ENCODE results near the gene POMT1.
"Not testable (repeated sequence)": the region's sequence is repeated elsewhere in the genome, so short reads cannot be mapped to it uniquely, and the experiment has no call there.

Gene POMT1

DNA sequence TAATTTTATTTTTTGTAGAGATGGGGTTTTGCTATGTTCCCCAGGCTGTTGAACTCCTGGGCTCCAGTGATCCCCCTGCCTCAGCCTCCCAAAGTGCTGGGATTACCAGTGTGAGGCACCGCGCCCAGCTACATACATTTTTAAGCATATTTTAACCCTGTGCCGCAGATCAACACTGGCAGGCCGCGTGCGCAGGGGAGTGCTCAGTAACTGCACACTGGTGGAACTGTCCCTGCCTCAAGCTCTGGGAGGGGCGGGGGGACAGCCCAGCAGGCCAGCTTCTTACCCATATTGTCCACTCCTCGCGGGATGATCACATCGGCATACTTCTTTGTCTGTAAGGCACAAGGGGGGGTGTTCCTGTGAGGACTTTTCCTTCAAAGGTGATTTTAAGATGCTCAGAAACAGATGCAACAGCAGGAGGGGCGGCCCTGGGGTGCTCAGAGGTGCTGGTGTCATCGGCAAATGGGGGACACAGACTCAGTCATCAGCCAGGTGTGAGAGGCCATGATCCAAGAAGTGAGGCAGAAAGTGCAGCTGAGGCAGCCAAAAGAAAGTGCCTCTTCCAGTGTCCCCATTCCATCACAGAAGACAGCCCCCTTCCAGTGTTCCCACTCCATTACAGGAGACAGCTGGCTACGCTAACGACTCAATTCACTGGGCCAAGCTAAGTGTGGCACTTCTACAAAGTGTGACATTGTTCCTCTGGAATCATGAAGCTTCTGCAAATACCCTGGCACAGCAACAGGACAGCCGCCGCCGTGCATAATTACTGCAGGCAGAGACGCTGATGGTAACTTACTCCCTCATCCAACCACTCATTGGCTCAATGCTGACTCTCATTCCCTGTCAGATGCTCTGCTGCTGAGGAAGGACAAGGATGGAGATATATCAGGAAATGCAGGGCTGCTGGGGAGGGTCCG, 23.2 kb downstream of the POMT1 start:
- DNase-seq (ENCODE audit: low read depth): no peak

- no peak for DNase-seq (ENCODE audit: low read depth)
These were observed 25.5 kb downstream of the POMT1 start for GRCh38 chr9:131528186-131528585.

DNA sequence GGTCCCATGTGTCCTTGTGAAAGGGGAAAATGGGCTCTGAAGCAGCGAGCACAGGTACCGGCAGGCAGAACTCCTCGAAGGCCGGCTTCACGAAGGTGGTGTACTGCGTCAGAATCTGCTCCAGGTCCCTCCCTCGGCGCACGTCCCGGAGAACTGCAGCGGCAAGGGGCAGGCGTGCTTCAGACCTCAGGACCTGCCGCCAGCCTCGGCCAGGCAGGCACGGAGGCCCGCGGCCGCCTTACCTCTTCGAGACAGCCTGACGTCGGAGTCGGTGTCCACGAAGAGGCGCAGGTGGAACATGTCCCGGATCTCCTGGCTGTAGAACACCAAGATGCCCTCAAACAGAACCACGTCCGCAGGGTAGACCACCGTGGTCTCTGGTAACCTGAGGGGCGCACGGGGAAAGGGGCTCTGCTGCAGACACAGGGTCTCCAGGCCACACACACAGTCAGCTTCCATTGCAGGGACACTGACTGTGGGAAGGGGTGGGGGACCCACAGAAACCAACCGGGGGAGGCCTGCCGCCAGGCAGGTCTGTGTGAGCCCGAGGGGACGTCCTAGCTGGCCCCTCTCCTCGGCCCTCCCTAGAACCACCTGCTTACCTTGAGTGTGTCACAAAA, 26.3 kb downstream of the POMT1 start:
- no peak for DNase-seq (ENCODE audit: low read depth)

- DNase-seq (ENCODE audit: low read depth): no peak
These were observed 27.2 kb downstream of the POMT1 start for GRCh38 chr9:131529597-131530545.

DNA sequence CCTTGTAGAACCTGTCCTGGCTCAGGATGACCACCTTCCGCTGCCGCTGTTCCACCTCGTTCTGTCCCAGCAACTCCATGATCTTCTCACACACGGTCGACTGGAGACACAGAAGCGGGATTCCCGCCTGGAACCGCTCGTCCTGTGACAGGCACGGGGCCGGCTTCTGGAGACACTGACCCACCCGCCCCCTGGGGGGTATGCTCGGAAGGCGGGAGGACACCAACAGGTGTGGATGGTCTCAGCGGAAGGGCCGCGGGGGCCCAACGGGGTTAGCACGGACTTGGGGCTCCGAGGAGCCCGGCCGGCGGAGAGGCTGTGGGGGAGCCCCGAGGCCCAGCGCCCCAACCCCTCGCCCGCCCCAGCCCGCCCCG, 27.8 kb downstream of the POMT1 start:
- DNase-seq (ENCODE audit: low read depth): no peak

DNA sequence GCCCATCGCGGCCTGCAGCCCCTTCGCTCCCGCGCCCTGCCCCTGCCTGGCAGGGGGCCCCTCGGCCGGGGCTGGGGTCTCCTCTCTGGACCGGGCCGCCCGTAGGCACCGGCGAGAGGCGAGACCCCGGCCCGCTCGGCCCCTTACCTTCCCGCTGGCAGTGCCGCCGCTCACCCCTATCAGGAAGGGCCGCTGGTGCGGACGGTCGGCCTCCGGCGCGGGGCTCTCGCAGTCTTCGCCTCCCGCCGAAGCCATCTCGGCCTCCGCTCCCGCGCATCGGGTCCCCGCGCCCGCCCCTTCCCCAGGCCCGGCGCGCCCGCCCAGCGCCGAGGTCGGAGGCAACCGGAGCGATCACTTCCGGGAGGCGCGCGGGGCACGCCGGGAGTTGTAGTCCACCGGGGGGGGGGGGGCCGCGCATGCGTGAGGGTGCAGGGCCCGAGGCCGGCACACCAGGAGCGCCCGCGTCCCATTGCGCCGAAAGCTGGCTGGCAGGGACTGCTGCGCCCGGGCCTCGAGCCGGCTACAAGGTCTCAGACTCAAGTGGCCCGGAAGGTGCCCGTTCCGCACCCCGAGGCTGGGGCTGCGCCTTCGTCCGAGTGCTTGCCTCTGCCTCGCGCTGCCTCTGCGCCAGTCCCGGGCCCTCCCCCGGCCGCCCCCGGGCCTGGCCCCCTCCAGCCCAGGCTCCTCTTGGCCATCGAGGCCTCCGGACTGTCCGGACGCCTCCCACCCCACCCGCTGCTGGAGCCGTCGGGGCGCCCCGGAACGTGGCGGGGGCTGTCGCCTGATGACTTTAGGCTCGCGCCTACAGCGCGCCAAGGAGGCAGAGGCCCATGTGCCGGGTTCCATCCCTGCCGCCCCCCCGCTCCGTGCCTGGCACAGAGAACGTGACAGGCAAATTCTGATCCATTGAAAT, 28.5 kb downstream of the POMT1 start, which contains the start of gene UCK1:
TSS of gene UCK1 (minus strand) at position 344 of the 913 bp plus-strand sequence. CDS start at position 255, 89 bp downstream.
- peak; percentile 69 for DNase-seq (ENCODE audit: low read depth)

DNA sequence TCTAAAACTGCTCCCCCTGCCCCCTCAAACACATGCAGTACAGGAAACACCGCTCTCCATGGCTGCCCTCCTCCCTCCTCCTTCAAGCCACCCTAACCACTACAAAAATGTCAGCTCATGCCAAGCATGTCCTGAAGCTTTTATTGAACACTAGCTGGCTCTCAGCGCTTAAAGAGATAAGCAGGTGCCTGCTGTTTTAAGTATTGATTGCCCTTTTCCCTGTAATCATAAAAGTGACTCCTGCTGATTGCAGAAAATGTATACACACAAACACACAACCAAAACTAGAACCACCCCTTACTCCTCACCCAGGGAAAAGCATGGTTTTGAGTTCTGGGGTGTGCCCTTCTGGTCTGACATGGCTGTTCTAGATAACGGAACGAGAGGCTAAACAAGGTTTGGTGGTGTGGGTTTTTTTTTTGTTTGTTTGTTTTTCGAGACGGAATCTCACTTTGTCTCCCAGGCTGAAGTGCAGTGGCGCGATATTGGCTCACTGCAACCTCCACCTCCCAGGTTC, 32.1 kb downstream of the POMT1 start:
- DNase-seq (ENCODE audit: low read depth): no peak

DNA sequence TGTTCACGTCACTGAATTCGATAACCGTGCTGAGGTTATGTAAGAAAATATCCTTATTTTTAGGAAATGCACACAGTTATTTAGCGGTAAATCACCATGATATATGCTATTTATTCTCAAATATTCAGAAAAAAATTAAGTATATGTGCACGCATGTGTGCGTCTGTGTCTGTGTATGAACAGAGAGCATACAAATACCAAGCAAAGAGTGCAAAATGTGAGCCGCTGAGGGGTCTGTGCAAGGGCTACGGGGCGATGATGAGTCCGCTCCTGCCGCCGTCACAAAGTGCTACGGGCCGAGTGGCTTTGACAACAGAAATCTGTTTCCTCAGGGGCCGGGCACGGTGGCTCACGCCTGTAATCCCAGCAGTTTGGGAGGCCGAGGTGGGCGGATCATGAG, 35.2 kb downstream of the POMT1 start:
- no peak for DNase-seq (ENCODE audit: low read depth)

- no peak for DNase-seq (ENCODE audit: low read depth)
These were observed 36.7 kb downstream of the POMT1 start for GRCh38 chr9:131539223-131539923.

DNA sequence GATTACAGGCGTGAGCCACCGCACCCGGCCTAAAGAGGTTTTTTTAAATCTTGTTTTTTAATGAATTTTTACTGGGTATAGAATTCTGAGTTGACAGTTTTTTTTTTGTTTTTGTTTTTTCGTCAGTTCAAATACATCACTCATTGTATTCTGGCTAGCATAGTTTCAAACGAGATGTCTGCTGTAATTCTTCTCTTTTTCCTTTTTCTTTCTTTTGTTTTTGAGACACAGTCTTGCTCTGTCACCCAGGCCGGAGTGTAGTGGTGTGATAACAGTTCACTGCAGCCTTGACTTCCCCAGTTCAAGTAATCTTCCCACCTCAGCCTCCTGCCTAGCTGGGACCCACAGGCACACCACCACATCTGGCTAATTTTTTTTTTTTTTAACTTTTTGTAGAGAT, 40.4 kb downstream of the POMT1 start:
- no peak for DNase-seq (ENCODE audit: low read depth)

DNA sequence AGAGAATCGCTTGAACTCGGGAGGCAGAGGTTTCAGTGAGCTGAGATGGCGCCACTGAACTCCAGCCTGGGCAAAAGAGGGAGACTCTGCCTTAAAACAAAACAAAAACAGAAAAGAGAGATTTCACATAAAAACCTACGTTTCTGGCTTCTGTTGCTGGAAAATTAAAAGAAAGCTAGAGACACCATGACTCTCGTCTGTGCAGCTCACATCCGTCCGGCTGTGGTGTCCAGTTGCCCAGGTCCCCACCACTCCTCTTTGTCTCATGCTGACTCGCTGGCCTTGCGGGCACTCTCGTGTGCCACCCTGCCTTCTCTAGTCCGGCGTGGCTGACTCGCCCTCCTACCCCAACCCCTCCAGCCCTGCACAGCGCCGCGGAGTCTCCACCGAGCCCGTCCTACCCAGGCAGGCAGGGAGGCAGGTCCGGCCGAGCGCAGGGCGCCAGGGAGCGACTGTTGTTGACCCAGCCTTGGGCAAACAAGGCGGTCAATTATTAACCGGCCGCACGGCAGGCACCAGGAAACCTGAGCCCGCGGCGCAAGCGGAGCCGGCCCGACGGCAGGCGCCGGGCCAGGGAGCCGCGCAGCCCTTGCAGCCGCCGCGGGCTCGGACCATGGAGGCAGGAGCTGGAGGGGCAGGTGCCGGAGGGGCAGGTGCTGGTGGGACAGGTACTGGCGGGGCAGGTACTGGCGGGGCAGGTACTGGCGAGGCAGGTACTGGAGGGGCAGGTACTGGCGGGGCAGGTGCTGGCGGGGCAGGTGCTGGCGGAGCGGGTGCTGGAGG, 42.5 kb downstream of the POMT1 start, which contains the start of gene PRRT1B:
TSS of gene PRRT1B (plus strand) at position 521 of the 783 bp plus-strand sequence. CDS start at position 614, 93 bp downstream.
- DNase-seq (ENCODE audit: low read depth): no peak

- no peak for DNase-seq (ENCODE audit: low read depth)
These were observed 43.1 kb downstream of the POMT1 start for GRCh38 chr9:131545786-131546335.

DNA sequence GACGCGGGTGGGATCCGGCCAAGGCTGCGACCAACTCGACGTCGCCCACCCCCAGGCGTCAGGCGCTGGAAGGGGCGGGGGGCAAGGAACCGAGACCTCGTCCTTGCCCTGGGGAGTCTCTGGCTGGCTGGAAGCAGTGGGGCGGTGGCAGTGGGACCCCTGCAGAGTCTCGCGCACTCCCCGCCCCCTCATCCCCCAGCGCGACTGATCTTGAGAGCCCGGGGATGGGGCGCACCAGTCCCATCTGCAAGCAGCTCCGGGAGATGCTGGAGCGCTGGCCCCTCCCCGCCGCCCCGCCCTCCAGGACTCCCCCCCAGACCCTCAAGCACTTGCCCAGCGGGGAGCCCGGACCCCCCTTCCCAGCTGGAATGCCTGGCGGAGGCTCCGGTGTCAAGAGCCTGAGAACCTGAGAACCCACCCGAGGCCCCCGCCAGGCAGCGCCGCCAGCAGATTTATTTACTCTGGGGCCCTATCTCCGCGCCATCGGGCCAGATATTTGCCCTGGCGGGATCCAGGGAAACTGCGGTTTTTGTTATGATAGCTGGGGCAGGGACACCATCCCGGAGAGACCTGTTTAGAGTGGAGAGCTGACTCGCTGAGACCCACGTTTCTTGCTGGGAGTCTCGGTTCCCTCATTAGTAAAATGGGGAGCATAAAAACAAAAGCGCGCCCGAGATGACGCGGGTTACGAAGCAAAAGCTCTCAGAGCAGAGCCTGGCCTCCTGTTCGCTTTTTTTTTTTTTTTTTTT, 43.8 kb downstream of the POMT1 start:
- DNase-seq (ENCODE audit: low read depth): no peak

- DNase-seq (ENCODE audit: low read depth): not testable (repeated sequence)
These were observed 46.5 kb downstream of the POMT1 start for GRCh38 chr9:131549186-131549585.

- not testable (repeated sequence) for DNase-seq (ENCODE audit: low read depth)
These were observed 47.7 kb downstream of the POMT1 start for GRCh38 chr9:131550465-131550864.

DNA sequence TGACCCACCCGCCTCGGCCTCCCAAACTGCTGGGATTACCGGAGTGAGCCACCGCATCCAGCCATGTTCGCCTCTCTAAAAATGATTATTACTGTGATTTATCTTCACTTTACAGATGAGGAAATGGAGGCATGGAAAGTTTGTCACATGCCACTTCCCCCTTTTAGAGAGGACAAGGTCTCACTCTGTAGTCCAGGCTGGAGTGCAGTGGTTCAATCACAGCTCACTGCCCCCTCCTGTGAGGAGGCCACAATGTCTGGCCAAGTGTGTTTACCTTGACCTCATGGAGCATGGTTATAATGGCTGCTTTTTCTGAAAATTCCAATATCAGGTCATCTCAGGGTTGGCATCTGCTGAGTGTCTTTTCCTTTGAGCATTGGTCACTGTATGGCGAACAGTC, 49.3 kb downstream of the POMT1 start:
- no peak for DNase-seq (ENCODE audit: low read depth)

- DNase-seq (ENCODE audit: low read depth): no peak
These were observed 51.5 kb downstream of the POMT1 start for GRCh38 chr9:131554087-131554842.
